B cell (primary cell): Measurements from ENCODE around the gene DPH7. TPM values are rescaled to one million over a fixed set of nuclear protein-coding genes. Genes with fewer than 3 reads are reported as not detected.
"Not testable (repeated sequence)": the region's sequence is repeated elsewhere in the genome, so short reads cannot be mapped to it uniquely, and the experiment has no call there.

Experiments
- ATAC-seq: fragments of 200-7000 bp; cut with Tn5 transposase; one replicate; pipeline ENCODE4 v1.10.0; 2021; ENCODE audit warnings: low read depth, mild to moderate bottlenecking, moderate number of reproducible peaks, moderate library complexity
- CTCF ChIA-PET: fragments of 350-600 bp; sonication (Branson Sonifier 250); formaldehyde crosslinking; loops from one replicate; lab custom pipeline; 2021; ENCODE audit warnings: antibody characterized with exemption, inconsistent platforms; lab: Charles Lee
- POLR2A ChIA-PET: fragments of 350-600 bp; sonication (Branson Sonifier 250); formaldehyde crosslinking; loops from one replicate; lab custom pipeline; 2021; ENCODE audit warnings: antibody characterized with exemption; lab: Charles Lee
- DNase-seq: peaks from one replicate; pipeline ENCODE4 v3.0.0; 2013
- H2AFZ ChIP-seq: 2 replicates; pipeline ENCODE4 v1.6.1; 2012; ENCODE audit warnings: mild to moderate bottlenecking, low read depth, low read length; ENCODE audit not compliant: insufficient read depth, poor library complexity, severe bottlenecking
- H3K27ac ChIP-seq, 2 donors: 1 replicate in 1 of 2; 2 replicates in 1 of 2; pipeline ENCODE4 v1.5.1; 2012 to 2013; ENCODE audit warnings: low read length in 2 of 2, mild to moderate bottlenecking in 2 of 2, moderate library complexity in 1 of 2
- H3K27me3 ChIP-seq, 4 experiments: fragments of 200-600 bp in 1 of 4; sonication (generic) in 1 of 4; replicated peaks in 1 of 4; 1 replicate in 2 of 4; 2 replicates in 2 of 4; pipeline versions ENCODE4 v1.6.1 to v1.7.0; 2013 to 2016; ENCODE audit warnings: low read length in 3 of 4, mild to moderate bottlenecking in 2 of 4, mixed read lengths in 1 of 4, moderate library complexity in 1 of 4; ENCODE audit not compliant: insufficient read depth in 4 of 4, control insufficient read depth in 3 of 4; ENCODE audit errors: control extremely low read depth in 1 of 4
- H3K36me3 ChIP-seq, 2 experiments: replicated peaks in 1 of 2; 1 replicate in 1 of 2; 2 replicates in 1 of 2; pipeline versions ENCODE4 v1.6.1 to v1.7.1; 2013; ENCODE audit warnings: low read length in 1 of 2; ENCODE audit not compliant: insufficient read depth in 2 of 2, control insufficient read depth in 1 of 2; ENCODE audit errors: control extremely low read depth in 1 of 2, extremely low read depth in 1 of 2
- H3K4me1 ChIP-seq, 2 donors: fragments of 200-600 bp in 1 of 2; sonication (generic) in 1 of 2; 1 replicate in 1 of 2; 2 replicates in 1 of 2; pipeline versions ENCODE4 v1.5.1 to v1.6.1; 2013 to 2017; ENCODE audit warnings: low read length in 2 of 2; ENCODE audit not compliant: control insufficient read depth in 2 of 2, insufficient read depth in 2 of 2
- H3K4me2 ChIP-seq: replicated peaks from 2 replicates; pipeline ENCODE3; 2012; ENCODE audit warnings: mild to moderate bottlenecking, low read depth, low read length; ENCODE audit not compliant: poor library complexity, severe bottlenecking
- H3K4me3 ChIP-seq, 5 experiments: fragments of 200-600 bp in 1 of 5; sonication (generic) in 1 of 5; 1 replicate in 3 of 5; 2 replicates in 2 of 5; pipeline versions ENCODE4 v1.5.1 to v1.7.0; 2011 to 2016; ENCODE audit warnings: low read length in 4 of 5, mild to moderate bottlenecking in 4 of 5, low read depth in 2 of 5, control low read depth in 1 of 5, moderate library complexity in 1 of 5; ENCODE audit not compliant: insufficient read depth in 1 of 5; ENCODE audit errors: control extremely low read depth in 1 of 5, extremely low read depth in 1 of 5
- H3K79me2 ChIP-seq: fragments of 200-600 bp; sonication (generic); one replicate; pipeline ENCODE4 v1.6.0; 2016; ENCODE audit warnings: low read length; ENCODE audit not compliant: control insufficient read depth, insufficient read depth
- H3K9ac ChIP-seq: fragments of 200-600 bp; sonication (generic); 2 replicates; pipeline ENCODE4 v1.6.1; 2017; ENCODE audit warnings: mild to moderate bottlenecking, low read length, moderate library complexity
- H3K9me3 ChIP-seq, 3 donors: one replicate each; pipeline versions ENCODE4 v1.6.1 to v1.7.1; 2013; ENCODE audit warnings: low read length in 2 of 3; ENCODE audit not compliant: control insufficient read depth in 2 of 3, insufficient read depth in 1 of 3; ENCODE audit errors: control extremely low read depth in 1 of 3
- H4K20me1 ChIP-seq: 2 replicates; pipeline ENCODE4 v1.6.0; 2012; ENCODE audit warnings: mild to moderate bottlenecking, low read length; ENCODE audit not compliant: insufficient read depth, control insufficient read depth, poor library complexity, severe bottlenecking
- H3K27ac Mint-ChIP-seq: one replicate; pipeline ENCODE4 v1.8.0; 2021; ENCODE audit warnings: mixed read lengths
- H3K27me3 Mint-ChIP-seq: one replicate; pipeline ENCODE4 v1.8.0; 2021; ENCODE audit warnings: mixed read lengths
- H3K4me1 Mint-ChIP-seq: one replicate; pipeline ENCODE4 v1.8.0; 2021; ENCODE audit warnings: mixed read lengths
- H3K4me3 Mint-ChIP-seq: one replicate; pipeline ENCODE4 v1.8.0; 2021; ENCODE audit warnings: mixed read lengths
- H3K9me3 Mint-ChIP-seq: one replicate; pipeline ENCODE4 v1.8.0; 2022; ENCODE audit warnings: mixed read lengths; ENCODE audit not compliant: insufficient read depth
- CTCF ChIP-seq: fragments of 200-600 bp; IDR thresholded peaks from one replicate; pipeline ENCODE4 v1.8.0; 2022; ENCODE audit warnings: antibody characterized with exemption, mild to moderate bottlenecking
- EZH2 ChIP-seq: IDR thresholded peaks from 2 replicates; pipeline ENCODE4 v1.6.1; 2012; ENCODE audit warnings: borderline replicate concordance, low read depth, mild to moderate bottlenecking, moderate library complexity, low read length; ENCODE audit not compliant: insufficient read depth, poor library complexity, severe bottlenecking
- WGBS: methylation state at CpG from one replicate; pipeline ENCODE4 v1.1.5; 2013; ENCODE audit warnings: missing lambda C conversion rate; ENCODE audit not compliant: insufficient coverage; 5-methylcytosine and 5-hydroxymethylcytosine counted together
- intact Hi-C: fragments of 100-400 bp; cut with micrococcal nuclease; formaldehyde crosslinking; loops from one replicate; pipeline ENCODE4 v1.10.0; 2022
- polyA plus RNA-seq: library from polyadenylated mRNA; depleted of rRNA; stranded (reverse); fragments of >200 nt; gene quantifications from 2 replicates; pipeline ENCODE4 v1.2.3, GENCODE V29; 2012
- total RNA-seq, 2 donors: library from RNA; stranded (reverse); fragments of 120-200 nt in 1 of 2; gene quantifications; 1 replicate in 1 of 2; 2 replicates in 1 of 2; pipeline versions ENCODE4 v1.2.3 to v1.2.4, GENCODE V29; 2013 to 2022

DPH7 gene
- total and polyA plus RNA-seq, 2 donors (not counting 1 experiment from before 2014, with no cell fraction given): 64.7 to 93.8 TPM

DNA sequence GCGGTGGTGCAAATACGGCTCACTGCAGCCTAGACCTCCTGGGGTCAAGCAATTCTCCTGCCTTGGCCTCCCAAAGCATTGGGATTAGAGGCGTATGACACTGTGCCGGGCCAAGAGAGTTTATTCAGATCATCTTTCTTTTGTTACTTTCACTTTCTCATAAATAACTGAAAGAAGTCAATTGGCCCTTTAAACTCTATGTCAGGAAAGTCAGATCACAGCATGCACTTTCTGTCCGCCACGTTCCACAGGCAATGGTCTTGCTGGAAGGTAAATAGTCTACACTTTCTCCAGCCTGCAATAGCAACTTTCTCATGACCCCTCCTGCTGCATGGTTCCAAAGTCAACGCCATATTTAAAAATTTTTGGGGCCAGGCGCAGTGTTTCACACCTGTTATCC, 20.2 kb upstream of the DPH7 start:
- H3K4me3 ChIP-seq: no peak overlapping the region
- H3K27ac Mint-ChIP-seq: no peak overlapping the region
- no peaks in the 10 kb centered on the region for H3K36me3 ChIP-seq
- H3K27me3 Mint-ChIP-seq: no peaks in the 10 kb centered on the region
- H3K27ac ChIP-seq: no peak overlapping the region
- no peaks in the 10 kb centered on the region for H3K9me3 Mint-ChIP-seq
- intact Hi-C loops: no loop called here
- peaks cover 0 to 5% of the 10 kb centered on the region in 2 donors for H3K4me1 ChIP-seq
- DNase-seq: no peak
- H2AFZ ChIP-seq: no peak overlapping the region
- no peak overlapping the region for H3K9ac ChIP-seq
- CTCF ChIA-PET: interaction anchor here (1.1 kb wide), 1 partner anchor 11 kb away, joined by 3 read pairs; no protein-coding TSS in a partner anchor
- peaks cover 7% of the 10 kb centered on the region for H3K4me1 Mint-ChIP-seq
- no peaks in the 10 kb centered on the region for H3K79me2 ChIP-seq
- POLR2A ChIA-PET: no interaction called here
- no peaks in the 10 kb centered on the region for H4K20me1 ChIP-seq
- 92% methylated on average over 4 of the region's 8 CpGs for WGBS
- no peaks in the 10 kb centered on the region for H3K9me3 ChIP-seq
- no peak for ATAC-seq
- no peaks in the 10 kb centered on the region for H3K27me3 ChIP-seq
- no peak overlapping the region for H3K4me3 Mint-ChIP-seq
- no peak overlapping the region for H3K4me2 ChIP-seq
- TF ChIP-seq EZH2 (no peak), CTCF (no peak)

GRCh38 chr9:137596577-137596976, 17.9 kb upstream of the DPH7 start:
- H3K4me1 ChIP-seq, H2AFZ ChIP-seq, ATAC-seq, H3K36me3 ChIP-seq, H3K4me3 ChIP-seq, H3K4me1 Mint-ChIP-seq, H3K9me3 Mint-ChIP-seq, H4K20me1 ChIP-seq, H3K27ac ChIP-seq, DNase-seq, H3K27me3 Mint-ChIP-seq, H3K9me3 ChIP-seq, POLR2A ChIA-PET, H3K27ac Mint-ChIP-seq, H3K4me3 Mint-ChIP-seq, H3K4me2 ChIP-seq, H3K79me2 ChIP-seq, H3K27me3 ChIP-seq, H3K9ac ChIP-seq, intact Hi-C loops: not testable (repeated sequence)
- CTCF ChIA-PET: interaction anchor here (0.7 kb wide), 1 partner anchor 23 kb away, joined by 4 read pairs; no protein-coding TSS in a partner anchor
- 100% methylated on average over 1 of the region's 7 CpGs for WGBS
